NAMALWA (cell line): ENCODE measurements around the gene SLIT3.

Experiments used
- DNase-seq: peaks from one replicate; pipeline ENCODE4 v3.0.0-alpha.2; 2015; ENCODE audit warnings: low spot score

The SLIT3 gene

GRCh38 chr5:169080448-169080911 lies 220.5 kb downstream of the SLIT3 start:
- DNase-seq: no peak

DNA sequence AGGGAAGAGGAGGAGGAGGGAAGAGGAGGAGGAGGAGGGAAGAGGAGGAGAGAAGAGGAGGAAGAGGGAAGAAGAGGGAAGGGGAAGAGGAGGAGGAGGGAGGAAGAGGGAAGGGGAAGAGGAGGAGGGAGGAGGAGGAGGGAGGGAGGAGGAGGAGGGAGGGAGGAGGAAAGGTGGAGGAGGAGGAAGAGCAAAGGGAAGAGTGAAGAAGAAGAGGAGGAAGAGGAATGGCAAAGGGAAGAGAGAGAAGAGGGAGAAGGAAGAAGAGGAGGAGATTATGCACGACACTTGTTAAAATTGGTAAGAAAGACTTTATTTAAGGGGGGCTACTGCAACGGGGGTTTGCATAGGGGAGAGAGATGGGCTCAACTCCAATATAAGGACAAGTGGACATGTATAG lies 221.2 kb downstream of the SLIT3 start:
- DNase-seq: no peak

- no peak for DNase-seq
These were observed 226.1 kb downstream of the SLIT3 start for GRCh38 chr5:169074839-169075238.

GRCh38 chr5:169072233-169072632 lies 228.7 kb downstream of the SLIT3 start:
- DNase-seq: no peak

DNA sequence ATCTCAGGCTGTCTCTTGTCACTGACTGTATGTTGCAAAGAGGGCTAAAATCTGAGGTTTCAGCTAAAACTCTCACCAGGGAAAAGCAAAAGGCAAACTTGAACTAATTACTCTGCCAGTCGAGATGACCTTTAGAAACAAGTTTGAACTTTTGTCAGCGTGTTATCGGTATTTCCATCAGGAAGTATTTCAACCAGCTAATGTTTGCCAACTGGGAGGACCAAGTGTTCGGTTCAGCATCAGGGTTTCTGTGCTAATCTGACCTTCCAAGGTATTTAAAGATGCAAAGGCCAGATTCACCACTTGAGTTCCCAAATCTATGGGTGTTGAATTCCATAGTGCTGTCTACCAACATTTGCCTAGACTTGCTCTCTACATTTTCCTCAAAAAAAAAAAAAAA lies 230.5 kb downstream of the SLIT3 start:
- no peak for DNase-seq

DNA sequence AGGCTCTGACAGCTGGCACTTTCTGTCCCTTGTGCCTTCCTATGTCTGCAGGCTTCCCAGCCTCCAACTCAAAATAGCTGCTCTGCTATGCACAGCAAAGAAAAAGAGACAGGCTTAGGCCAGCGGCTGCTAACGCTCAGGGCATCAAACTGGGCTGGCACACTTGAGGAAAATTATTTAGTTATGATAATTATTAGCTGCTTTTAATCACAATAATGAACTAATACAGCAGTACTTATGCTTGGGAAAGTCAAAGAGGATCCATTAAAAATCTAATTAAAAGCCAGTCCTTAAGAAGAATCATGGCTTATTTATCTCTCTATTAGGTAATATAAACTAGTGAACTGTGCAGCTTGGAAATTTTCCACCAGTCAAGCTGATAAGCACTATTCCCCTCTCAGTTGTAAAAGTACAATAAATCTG lies 233.2 kb downstream of the SLIT3 start:
- no peak for DNase-seq

DNA sequence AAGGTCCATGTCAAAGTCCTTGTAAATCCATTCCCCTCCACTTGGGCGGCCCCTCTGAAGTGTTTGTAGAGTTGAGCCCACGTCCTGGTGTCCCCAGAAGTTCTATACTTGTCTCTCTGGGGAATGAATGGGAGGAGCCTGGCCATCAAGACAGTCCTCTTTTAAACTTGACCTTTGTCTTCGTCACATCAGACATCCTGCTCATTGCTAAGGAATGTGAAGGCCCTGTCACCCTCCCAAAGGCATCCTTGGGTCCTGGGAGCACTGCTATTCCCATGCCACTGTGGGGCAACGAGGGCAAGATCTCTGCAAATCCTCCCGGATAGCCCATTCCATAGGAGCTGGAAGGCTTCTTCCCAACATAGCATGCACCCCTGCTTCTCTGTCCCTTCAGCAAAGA lies 235.5 kb downstream of the SLIT3 start:
- DNase-seq: no peak

- DNase-seq: no peak
These were observed 236.8 kb downstream of the SLIT3 start for GRCh38 chr5:169064093-169064492.

DNA sequence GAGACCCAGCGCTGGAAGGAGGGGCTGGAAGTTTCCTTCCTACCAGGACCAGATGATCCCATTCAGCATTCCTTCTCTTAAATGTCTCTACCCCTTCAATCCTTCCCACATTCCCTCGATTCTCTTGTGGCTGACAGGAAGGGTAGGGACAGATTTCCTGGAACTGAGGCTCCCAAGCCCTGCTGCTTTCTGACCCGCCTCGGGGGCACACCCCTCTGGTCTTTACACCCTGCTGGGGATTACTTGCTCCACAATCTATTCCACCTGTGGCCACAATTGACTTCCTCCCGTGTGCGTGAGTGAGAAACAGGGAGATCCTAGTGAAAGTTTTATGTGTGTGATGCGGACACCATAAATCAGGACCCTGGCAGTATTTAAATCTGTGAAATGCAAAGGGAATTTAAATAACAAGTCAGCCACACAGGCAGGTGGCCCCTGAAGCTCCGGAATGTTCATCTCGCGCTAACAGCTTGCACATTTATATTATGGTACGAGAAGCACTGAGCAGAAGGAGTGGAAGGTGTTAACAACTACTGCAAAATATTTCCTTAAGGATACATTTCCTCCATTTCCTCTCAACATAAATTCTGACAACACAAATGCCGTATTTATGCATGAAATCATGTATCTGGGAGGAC lies 237.5 kb downstream of the SLIT3 start:
- DNase-seq: no peak

DNA sequence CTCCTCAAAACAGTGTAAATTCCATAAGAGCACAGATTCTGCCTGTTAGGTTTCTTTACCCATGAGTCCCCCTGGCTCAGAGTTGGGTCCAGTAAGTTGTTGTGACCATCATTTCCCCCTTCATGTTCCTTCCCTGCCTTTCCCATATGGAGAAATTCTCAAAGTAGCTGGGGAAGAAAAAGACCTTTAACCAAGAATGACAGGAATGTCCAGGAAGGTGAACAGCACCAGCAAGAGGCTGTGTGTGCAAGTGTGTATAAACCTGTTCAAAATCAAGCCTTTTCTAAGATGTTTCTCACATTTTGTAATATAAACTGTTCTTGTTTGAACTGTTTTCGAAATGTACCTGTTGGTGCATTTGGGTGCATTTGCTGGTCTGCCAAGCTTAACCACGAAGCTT lies 238.2 kb downstream of the SLIT3 start:
- no peak for DNase-seq

GRCh38 chr5:169054506-169054905 lies 246.4 kb downstream of the SLIT3 start:
- DNase-seq: no peak

DNA sequence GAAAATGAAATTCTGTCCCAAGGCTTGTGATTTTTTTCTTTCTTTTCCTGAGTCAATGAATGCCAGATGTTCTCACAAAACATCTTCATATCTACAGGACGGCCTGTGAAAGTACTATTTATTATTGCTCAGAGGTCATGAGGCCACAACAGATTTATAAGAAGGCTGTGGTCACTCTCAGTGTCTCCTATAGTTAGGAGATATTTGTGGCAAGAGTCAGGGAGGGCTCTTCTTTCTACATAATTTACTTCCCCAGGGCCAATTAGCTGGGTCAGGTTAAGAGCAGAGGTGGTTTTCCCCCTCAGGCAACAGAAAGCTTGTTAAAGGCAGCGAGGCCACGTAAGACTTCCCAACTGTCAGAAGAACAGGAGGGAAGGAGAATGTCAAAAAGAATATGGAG lies 248.7 kb downstream of the SLIT3 start:
- no peak for DNase-seq

DNA sequence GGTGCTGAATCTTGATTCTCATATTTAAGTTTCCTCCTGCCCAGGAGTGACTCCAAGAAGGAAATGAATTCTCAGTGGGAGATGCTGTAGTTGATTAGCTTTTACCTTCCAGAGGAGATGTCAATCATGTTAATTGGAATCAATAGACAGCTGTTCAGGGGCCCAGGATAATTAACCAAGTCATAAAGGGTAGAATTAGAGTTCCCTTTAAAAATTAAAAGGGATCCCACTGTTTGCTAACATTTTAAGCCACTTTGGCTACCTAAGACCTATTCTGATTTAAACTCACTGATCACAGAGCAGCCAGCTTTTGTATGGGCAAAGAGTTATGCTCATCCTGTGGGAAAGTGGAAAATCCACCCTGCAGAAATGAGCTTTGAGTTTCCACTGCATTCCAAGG lies 249.6 kb downstream of the SLIT3 start:
- DNase-seq: no peak

DNA sequence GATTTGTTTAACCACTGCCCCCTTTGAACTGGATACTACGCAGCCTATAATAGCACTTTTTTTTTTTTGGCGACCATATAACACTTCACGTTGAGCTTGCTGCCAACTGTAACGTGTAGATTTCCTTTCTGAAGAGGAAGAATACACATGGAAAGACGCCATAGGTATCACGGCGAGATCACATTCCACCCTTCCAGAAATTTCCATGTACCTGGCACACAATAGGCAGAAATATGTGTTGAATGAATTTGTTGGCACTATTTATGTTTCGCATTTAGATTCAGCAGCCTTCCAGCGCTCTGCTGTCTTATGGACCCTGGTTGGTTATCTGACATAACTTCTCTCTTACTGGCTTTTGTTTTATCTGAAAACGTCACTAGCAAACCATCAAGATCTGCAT lies 250.3 kb downstream of the SLIT3 start:
- DNase-seq: no peak

DNA sequence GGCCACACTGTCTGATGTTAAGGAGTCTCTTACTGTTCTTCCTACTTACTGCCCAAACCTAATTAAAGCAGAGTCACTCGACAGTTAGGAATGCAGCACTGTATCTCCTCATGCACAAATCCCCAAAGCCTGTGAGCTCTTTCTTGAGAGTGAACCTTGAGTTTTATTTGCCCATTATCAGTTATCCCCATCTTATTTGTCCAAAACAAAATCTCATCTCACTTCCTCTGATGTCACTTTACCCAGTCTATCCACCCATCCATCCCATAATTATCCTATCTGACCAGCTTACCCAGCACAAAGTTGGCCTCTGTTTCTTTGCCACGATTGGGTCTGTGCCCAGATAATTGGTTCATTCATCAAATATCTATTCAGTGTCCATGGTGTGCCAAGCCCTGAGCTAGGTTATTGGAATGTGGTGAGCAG lies 250.8 kb downstream of the SLIT3 start:
- no peak for DNase-seq

DNA sequence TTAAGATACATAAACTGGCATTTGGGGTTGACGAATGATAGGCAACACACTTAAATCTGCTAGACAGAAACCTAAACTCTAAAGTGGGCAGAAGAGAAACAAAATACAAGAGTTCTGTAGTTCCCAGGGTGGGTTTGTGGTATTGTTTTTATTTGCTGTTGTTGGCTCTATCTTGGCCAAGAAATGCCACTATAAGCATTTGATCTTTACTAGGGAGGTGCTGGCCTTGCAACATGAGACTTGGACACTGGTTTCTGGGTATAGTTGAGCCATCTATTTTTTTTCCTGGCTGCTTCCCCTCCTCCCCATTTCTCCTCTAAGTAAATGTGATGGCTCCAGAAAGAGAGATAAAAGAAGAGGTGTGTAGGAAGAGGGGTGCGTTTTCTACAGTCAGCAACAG lies 251.2 kb downstream of the SLIT3 start:
- no peak for DNase-seq

GRCh38 chr5:169048181-169049125 lies 252.5 kb downstream of the SLIT3 start:
- DNase-seq: no peak

- no peak for DNase-seq
These were observed 256.0 kb downstream of the SLIT3 start for GRCh38 chr5:169044962-169045361.

GRCh38 chr5:169041180-169041579 lies 259.8 kb downstream of the SLIT3 start:
- DNase-seq: no peak

GRCh38 chr5:169039592-169039991 lies 261.3 kb downstream of the SLIT3 start:
- no peak for DNase-seq

DNA sequence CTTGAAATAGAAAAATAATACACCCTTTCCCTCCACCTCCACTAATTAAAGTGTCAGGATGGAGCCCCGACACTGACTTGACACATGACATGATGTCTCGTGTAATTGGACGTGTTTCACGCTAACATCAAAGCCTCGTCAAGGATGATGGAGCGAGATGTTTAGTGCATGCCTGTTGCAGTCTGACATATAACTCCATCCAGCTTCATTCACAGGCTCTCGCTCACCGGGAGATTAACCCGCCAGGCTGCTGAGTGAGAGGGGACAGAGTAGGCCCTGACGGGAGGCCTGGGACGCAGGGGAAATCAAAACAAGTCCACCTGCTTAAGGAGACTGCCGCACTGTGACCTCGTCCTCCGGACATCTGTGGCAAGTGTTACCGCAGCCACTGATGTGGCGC lies 263.5 kb downstream of the SLIT3 start:
- DNase-seq: no peak

GRCh38 chr5:169036079-169036805 lies 264.7 kb downstream of the SLIT3 start:
- DNase-seq: no peak
